ENCODE data around the gene KCNT1.

Gene KCNT1

DNA sequence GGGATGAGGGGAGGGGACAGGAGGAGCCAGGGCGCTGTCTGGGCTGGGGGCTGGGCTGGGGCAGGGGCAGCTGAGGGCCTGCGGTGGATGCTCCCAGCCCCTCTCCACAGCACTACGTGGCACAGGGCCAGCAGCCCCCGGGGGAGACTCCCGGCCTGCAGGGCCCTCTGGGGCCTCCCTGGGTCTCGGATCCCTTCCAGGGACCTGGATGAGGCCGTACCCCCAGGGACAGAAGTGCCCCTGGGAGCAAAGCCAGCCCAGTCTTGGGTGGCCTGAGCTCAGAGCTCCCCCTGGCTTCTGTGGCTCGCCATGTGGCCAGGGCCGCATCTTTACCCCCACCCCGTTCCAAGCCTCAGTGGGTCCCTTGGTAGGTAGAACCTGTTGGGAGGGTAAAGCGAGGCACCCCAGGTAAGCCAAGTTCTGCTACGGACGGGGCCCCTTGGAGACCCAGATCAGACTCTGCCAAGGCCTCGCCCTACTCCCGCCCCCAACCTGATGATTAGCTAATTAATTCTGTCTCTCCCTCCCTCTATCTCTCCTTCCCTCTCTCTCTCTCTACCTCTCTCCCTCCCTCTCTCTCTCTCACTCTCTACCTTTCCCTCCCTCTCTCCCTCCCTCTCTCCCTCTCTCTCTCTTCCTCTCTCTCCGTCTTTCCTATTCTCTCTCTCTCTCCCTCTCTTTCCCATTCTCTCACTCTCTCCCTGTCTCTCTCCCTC lies 24.3 kb downstream of the KCNT1 start:
- DNase-seq (ENCODE audit: low read depth in 3 of 3), result no peak

- DNase-seq (ENCODE audit: low read depth in 3 of 3), result no peak
Observed at GRCh38 chr9:135727257-135727875, 25.4 kb downstream of the KCNT1 start.

DNA sequence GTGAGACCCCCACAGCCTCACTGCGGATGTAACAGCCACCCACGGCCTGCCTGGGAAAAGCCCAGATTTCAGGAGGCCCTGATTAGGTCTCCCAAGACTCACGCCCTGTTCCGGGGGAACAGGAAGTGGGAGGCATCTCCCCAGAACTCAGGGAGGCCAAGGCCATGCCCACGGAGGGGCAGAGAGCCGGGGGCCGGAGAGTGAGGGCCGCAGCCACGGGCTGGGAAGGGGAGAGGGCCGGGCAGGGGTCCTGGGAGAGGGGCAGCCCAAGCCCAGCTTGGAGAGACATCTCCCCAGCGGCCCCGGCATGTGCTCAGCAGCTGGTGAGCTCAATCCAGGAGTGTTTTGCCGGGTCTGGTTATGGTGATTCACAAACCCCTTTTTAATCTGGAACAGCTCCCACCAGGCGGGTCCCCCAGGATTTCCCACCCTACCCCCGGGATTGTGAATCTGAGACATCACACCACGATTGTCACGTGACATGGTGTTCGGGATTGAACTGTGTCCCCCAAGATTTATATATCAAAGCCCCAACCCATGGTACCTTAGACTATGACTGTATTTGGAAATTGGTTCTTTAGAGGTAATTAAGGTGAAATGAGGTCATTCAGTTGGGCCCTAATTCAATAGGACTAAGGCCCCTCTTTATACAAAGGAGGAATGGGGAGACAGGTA lies 26.6 kb downstream of the KCNT1 start:
- no peak for DNase-seq (ENCODE audit: low read depth in 3 of 3)

DNA sequence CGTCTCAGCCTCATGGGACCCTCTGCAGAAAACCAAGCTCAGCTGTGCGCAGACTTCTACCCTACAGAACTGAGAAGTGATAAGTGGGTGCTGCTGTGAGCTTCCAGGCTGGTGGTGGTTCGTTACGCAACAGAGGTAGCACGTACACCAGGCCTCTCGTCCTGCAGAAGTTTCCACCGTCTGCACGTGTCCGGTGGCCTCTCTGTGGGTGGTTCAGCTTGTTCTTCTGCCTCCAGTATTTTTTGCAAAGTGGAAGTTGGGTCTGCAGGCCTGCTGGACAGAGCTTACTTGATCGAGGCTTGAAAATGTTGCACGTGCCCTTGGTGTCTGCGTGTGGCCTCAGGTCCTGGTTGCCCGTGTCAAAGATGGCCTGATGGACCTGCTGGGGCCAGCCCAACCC lies 27.5 kb downstream of the KCNT1 start:
- no peak for DNase-seq (ENCODE audit: low read depth in 3 of 3)

DNA sequence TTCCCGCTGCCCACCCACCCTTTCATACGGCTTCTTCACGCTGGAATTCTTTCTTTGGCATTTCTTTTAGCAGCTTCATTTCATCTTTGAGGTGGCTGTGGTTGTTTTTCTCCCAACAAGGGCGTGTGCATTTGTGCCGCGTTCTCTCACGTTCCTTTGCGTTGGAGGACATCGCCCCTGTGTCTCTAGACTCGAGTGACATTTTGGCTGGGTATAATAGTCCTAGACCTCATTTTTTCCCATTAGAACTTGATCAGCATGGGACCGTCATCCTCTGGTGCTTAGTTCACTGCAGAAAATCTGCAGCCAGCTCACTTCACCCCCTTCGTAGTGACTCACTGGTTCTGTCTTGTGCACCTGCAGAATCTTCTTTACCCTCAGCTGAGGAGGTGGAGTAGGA lies 29.5 kb downstream of the KCNT1 start:
- no peak for DNase-seq (ENCODE audit: low read depth in 3 of 3)

GRCh38 chr9:135732569-135733257 lies 30.7 kb downstream of the KCNT1 start:
- DNase-seq (ENCODE audit: low read depth in 3 of 3), result no peak

DNA sequence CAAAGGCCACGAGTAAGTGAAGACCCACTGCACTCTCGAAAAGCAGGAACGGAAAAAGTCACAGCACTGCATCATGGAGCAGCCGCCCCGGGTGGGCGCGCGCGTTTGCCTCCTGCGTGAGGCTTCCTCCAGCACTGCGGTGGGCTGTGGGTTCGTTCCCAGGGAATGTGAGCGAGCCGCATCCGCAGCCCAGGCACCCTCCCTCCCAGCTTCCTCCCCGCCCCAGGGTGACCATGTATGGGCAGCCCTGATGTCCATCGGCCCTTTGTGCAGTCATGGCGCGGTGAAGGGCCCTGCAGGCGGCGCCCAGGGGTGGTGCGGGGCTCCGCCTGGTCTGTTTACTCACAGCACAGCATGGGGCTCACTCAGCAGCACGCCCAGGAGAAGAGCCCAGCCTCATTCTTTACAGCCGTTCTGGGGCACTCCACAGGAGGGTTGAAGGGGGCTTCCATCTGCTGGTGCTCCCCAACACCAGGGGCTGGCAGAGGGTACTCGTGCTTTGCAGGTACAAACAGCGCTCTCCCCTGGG lies 32.7 kb downstream of the KCNT1 start:
- DNase-seq (ENCODE audit: low read depth in 3 of 3), result no peak

DNA sequence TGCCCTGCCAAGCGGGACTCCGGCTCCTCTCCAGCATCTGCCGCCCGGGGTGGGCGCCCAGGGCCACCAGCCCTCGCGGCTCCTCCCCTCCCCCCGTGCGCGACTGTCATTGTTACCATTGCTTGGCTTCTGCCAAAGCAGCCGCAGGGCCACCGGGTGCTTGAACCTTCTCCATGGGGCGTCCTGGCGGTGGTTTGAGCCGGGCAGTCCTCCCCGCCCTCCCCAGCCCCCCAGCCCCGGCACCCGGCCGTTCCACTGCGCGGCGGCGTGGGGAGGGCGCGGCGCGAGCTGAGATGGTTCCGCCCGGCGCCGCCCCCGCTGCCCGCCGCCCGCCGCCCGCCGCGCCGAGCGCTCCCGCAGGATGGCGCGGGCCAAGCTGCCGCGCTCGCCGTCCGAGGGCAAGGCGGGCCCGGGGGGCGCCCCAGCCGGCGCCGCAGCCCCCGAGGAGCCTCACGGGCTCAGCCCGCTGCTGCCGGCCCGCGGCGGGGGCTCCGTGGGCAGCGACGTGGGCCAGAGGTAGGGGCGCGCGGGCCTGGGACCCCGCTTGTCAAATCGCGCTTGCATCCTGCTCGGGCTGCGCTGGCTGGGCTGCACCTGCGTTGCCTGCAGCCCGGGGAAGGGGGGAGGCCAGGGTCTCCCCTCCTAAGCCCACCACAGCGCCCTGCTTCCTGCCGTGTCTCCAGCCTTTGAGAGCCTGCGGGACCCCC lies 34.4 kb downstream of the KCNT1 start:
- no peak for DNase-seq (ENCODE audit: low read depth in 3 of 3)

DNA sequence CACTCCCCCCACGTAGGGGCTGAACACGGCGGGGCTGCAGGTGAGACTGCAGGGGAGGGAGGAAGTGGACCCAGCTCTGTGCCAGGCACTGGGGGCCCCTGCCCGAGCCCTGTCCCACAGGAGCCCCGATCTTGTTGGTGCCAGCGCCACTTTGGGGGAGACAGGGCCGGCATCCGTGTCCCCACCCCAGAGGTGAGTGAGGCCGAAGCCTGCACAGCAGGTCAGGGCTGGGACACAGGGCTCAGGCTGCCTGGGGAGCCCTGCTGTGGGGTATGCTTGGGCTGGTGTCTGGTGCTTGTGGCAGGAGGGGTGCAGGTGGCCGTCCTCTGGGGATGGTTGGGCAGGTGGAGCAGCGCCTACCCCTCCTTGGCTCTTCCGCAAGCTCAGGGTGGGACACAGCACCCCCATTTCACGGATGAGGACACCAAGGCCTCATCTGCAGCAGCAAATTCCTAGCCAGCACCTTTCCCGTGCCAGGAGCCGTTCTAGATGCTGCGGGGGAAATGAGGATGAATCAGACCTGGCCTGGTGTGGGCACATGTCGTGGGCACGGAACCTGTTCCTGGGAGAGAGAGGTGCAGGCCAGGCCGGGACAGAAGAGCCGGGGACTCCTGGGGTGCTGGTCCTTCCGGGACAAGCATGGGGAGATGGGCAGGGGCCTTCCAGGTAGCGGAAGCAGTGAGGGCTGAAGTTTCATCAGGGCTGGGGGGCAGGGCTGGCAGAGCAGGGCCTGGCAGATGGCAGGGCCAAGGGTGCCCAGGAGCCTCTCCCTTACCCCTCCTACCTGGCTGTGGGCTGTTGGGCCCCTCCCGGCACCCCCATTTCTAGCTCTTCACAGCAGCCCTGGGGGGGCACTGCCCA lies 35.2 kb downstream of the KCNT1 start:
- no peak for DNase-seq (ENCODE audit: low read depth in 3 of 3)

DNA sequence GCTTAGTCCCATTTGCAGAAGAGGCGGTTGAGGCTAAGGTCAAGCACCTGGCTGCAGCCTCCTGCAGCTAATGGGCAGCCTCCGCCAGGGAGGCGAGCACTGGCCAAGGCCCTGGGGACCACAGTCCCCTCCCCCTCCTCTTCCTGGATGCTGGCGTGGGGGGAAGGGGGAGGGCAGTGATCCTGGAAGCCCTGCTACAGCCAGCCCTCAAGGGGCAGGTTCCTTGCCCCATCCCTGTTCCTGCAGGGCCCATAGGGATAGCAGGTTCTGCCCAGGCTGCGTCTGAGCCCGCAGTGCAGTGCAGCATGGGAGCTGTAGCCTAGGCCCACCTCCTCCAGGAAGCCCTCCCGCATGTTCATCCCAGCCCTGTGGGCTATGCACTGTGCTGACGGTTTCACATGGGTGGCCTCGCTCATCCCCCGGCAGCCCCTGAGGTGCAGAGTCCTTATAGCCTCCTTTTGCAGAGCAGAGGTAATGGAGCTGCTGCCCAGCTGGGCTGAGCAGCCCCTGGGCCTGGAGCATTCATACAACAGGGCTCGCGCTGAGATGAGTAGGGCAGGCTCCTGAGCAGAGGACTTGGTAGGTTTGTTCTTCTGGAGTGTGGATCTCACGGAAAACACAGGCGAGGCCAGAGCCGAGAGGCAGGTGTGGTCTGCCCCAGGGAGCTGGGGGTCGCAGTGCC lies 36.0 kb downstream of the KCNT1 start:
- no peak for DNase-seq (ENCODE audit: low read depth in 3 of 3)

DNA sequence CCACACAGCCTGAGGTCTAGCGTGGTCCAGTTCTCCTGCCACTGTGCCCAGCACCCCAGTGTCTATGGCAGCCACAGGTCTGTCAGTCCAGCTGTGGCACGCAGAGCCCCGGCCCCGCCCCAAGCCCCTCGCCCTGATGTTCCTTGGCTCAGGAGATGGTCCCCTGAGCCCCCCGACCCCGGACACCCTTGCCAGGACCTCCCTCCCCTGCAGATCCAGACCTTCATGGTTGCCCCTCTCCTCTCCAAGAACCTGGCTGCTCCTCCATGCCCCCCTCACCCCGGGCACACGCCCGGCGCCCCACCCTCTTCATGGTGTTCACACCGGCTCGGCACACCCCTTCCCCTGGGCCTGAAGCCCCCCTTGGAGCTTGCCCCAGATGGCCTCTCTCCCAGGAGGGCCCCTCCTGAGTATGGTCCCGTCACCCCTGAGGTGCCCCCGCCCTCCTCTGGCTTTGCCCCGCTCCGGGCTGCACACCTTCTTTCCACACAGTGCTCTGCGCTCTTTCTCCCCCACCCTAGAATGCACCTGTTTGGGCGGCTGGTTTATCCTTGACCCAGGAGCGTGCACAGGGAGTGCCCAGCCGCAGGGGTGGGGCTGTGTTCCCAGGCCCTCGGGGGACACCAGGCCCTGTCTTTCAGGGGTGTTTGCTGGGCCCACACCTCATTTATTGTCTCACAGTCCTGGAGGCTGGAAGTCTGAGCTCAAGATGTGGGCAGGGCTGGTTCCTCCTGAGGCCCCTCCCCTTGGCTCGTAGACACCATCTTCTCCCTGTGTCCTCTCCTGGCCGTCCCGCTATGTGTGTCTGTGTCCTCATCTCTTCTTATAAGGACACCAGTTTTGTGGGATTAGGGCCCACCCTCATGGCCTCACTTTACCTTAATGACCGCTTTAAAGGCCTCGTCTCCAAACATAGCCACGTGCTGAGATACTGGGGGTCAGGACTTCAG lies 37.6 kb downstream of the KCNT1 start:
- DNase-seq (ENCODE audit: low read depth in 3 of 3), result no peak

DNA sequence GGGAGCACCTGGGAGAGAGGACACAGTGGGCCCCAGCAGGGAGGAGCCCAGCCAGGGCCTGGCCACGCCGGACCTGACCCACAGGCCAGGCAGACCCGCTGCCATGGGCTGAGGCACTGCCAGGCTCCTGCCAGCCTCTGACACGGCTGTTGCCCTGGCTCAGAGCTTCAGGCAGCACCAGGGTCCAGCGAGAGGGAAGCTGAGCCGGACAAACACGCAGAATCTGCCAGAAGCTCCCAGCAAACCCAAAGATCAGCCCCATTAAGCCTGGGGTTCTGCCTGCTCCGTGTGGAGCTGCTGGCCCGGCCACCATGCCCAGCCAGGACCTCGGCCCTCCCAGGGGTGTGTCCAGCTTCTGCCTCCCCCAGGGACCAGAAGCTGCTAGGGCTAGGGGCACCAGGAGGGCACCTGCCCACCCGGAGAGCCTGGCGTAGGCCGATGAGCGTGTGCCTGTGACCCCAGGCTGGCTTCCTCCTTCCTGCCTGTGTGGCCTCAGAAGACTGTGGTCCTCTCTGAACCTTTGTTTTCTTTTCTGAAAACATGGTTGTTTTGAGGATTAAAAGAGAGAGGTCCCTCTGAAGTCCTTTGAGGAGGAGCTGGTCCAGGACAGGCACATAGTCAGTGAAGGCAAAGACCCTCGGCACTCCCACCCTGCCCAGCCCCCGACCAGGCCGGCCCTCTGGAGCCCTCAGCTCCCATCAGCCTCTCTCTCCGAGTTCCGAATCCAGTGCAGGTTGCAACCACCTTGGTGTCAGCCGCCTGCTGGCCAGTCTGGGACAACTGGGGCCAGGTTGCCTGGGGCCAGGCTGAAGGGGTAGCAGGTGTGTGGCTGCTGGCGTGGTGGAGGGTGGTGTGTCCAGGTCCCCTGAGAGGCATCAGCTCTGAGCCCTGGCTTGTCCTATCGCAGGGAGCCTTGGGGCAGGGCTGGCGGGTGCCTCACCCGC lies 39.6 kb downstream of the KCNT1 start:
- DNase-seq (ENCODE audit: low read depth in 3 of 3), result no peak

DNA sequence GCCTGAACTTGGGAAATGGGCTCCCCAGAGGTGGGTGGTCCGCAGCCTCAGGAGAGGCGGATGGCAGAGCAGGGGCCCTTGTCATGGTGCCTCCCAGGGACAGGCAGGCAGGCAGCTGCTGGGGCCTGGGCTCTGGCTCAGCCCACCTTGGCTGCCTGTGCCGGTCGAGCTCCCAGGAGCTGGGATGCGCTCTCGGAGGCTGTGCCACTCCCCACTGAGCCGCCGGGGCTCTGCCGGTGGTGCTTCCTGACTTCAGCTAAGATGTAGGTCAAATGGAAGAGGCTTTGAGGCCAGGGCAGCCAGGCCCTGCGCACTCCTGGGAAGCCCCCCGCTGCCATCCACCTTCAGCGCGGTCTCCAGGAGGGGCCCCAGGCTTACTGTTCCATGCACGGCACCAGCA lies 41.0 kb downstream of the KCNT1 start:
- DNase-seq (ENCODE audit: low read depth in 3 of 3), result no peak

- no peak for DNase-seq (ENCODE audit: low read depth in 3 of 3)
Observed at GRCh38 chr9:135743546-135744332, 41.8 kb downstream of the KCNT1 start.

DNA sequence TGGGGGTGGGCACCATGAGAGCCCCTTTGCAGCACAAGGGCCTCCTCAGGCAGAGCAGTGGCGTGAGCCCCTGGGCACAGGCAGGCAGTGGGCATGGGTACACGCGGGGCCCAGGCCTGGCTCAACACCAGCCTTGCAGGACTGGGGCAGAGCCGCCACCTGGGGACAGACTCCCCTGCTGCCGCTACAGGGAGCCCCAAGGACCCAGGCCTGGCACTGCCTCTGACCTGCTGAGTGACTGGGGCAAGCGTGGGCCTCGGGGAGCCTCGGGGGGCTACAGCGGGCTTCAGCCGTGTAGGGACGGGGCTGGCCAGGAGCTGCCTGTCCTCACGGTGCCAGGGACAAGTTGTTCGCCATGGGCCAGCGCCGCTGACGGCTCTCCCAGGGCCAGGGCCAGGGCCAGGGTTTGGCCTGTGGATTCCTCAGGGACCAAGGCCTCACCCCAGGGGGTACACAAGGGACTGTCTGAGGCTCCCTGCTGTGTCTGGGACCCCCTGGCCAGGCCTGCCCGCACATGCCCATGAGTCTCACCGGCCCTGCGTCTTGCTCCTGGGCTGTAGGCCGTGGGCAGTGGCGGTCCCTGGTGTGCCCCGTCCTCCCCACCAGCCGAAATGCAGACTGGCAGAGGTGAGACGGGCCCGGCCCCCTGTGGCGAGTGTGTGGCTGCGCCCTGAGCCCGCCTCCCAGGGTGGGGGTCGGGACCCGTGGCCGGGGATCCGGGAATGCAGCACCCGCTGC lies 42.5 kb downstream of the KCNT1 start:
- no peak for DNase-seq (ENCODE audit: low read depth in 3 of 3)

DNA sequence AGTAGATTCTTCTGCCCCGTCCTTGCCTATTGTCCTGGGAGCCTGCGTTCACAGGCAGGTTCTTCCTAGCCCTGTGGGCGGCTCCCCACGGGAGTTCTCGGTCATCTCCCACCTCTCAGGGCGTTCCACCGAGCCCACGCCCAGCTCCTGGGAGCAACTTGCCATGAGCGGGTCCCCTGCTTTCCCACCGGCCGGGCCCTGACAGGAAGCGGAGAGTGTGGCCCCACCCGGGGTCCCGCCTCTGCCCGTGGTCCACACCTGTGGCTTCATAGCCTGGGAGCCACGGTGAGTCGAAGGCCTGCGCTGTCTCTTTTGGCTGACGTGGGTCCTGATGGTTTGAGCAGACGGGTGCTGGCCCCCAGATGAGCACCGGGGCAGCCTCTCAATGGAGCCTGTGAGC lies 43.2 kb downstream of the KCNT1 start:
- no peak for DNase-seq (ENCODE audit: low read depth in 3 of 3)

Measured in stimulated activated CD4-positive, alpha-beta T cell treated with anti-CD3 and anti-CD28 coated beads, TNF-alpha, amount 100 ng/mL, for 48 hours (primary cell).